Stimulated activated CD8-positive, alpha-beta memory T cell treated with anti-CD3 and anti-CD28 coated beads, Interleukin-2, amount 100 ng/mL, for 1 hour (primary cell): Measurements from ENCODE around the gene ZDHHC7.
"Not testable (repeated sequence)": the region's sequence is repeated elsewhere in the genome, so short reads cannot be mapped to it uniquely, and the experiment has no call there.

Source experiments
- DNase-seq, 2 donors: peaks; one replicate each; pipeline ENCODE4 v3.0.0-alpha.2; 2020; ENCODE audit warnings: low read depth in 2 of 2

The ZDHHC7 gene

GRCh38 chr16:85042606-85043005, 31.3 kb upstream of the ZDHHC7 start:
- no peak for DNase-seq

- no peak for DNase-seq
Measured at GRCh38 chr16:85042167-85042526, 30.8 kb upstream of the ZDHHC7 start.

GRCh38 chr16:85041219-85042166, 30.2 kb upstream of the ZDHHC7 start:
- no peak for DNase-seq

GRCh38 chr16:85040685-85041084, 29.4 kb upstream of the ZDHHC7 start:
- no peak for DNase-seq

GRCh38 chr16:85037721-85038120, 26.4 kb upstream of the ZDHHC7 start:
- no peak for DNase-seq

- no peak for DNase-seq
Measured at GRCh38 chr16:85037050-85037410, 25.7 kb upstream of the ZDHHC7 start.

GRCh38 chr16:85036236-85037049, 25.1 kb upstream of the ZDHHC7 start:
- no peak for DNase-seq

GRCh38 chr16:85034591-85035433, 23.5 kb upstream of the ZDHHC7 start:
- no peak for DNase-seq

- DNase-seq = no peak
Measured at GRCh38 chr16:85033171-85033570, 21.8 kb upstream of the ZDHHC7 start.

GRCh38 chr16:85032187-85032586, 20.9 kb upstream of the ZDHHC7 start:
- not testable (repeated sequence) for DNase-seq

- DNase-seq = no peak
Measured at GRCh38 chr16:85031451-85031850, 20.1 kb upstream of the ZDHHC7 start.

- no peak for DNase-seq
Measured at GRCh38 chr16:85029981-85030401, 18.7 kb upstream of the ZDHHC7 start.

- DNase-seq = peak in 1 of 2 donors; percentile 35
Measured at GRCh38 chr16:85029408-85029784, 18.1 kb upstream of the ZDHHC7 start.

GRCh38 chr16:85028685-85029407, 17.5 kb upstream of the ZDHHC7 start:
- peak; percentile 32 to 49 for DNase-seq

GRCh38 chr16:85027958-85028684, 16.8 kb upstream of the ZDHHC7 start:
- DNase-seq = no peak

- DNase-seq = peak; percentile 93
Measured at GRCh38 chr16:85027349-85027957, 16.1 kb upstream of the ZDHHC7 start, which contains the start of gene KIAA0513. Gene KIAA0513, plus strand, starts transcription at chr16:85027795. Its CDS starts 39,277 bp downstream, at chr16:85067072.

GRCh38 chr16:85026703-85027102, 15.4 kb upstream of the ZDHHC7 start:
- no peak for DNase-seq

GRCh38 chr16:85025781-85026653, 14.7 kb upstream of the ZDHHC7 start:
- no peak for DNase-seq

- DNase-seq = no peak
Measured at GRCh38 chr16:85019659-85020245, 8.4 kb upstream of the ZDHHC7 start.
